T-helper 2 cell treated with Interferon-gamma antibody and Interleukin-4, amounts not matched to agents 100 ng/mL and 5 ng/mL, for 36 hours (primary cell): Measurements from ENCODE around the gene GPSM3. TPM values are rescaled to one million over a fixed set of nuclear protein-coding genes. Genes with fewer than 3 reads are reported as not detected.

Experiments
- intact Hi-C: fragments of 100-400 bp; cut with micrococcal nuclease; formaldehyde crosslinking; loops from one replicate; pipeline ENCODE4 v1.15.1; 2023
- total RNA-seq: library from RNA; stranded (reverse); gene quantifications from 2 replicates; pipeline ENCODE4 v1.2.3, GENCODE V29; 2022

The GPSM3 gene
- total RNA-seq, 1 donor from 2014 or later = 245 TPM

- intact Hi-C loops = loop anchor here (1.0 to 10.0 kb wide), 6 partner anchors 21 to 796 kb away; partner anchors contain the start of genes C6orf47, CLIC1, CSNK2B and FKBPL
Measured at GRCh38 chr6:32175711-32176475, 16.6 kb downstream of the GPSM3 start, which contains the start of gene AGPAT1. Gene AGPAT1 (minus strand): TSS chr6:32176084. CDS start chr6:32171496, 4,588 bp downstream.

GRCh38 chr6:32175322-32175710 is 17.1 kb downstream of the GPSM3 start:
- intact Hi-C loops = loop anchor here (5.0 to 10.0 kb wide), 4 partner anchors 441 to 797 kb away; partner anchors contain the start of genes C6orf47, CLIC1, CSNK2B and GPANK1

- intact Hi-C loops = loop anchor here (10.0 kb wide), 2 partner anchors 440 to 510 kb away; partner anchors contain the start of genes C6orf47, CLIC1, CSNK2B and GPANK1
Measured at GRCh38 chr6:32174416-32174815, 18.0 kb downstream of the GPSM3 start.

GRCh38 chr6:32173051-32173727 is 19.3 kb downstream of the GPSM3 start:
- intact Hi-C loops = loop anchor here (10.0 kb wide), 2 partner anchors 438 to 508 kb away; partner anchors contain the start of genes C6orf47, CLIC1, CSNK2B and GPANK1

- intact Hi-C loops = loop anchor here (10.0 kb wide), 2 partner anchors 436 to 506 kb away; partner anchors contain the start of genes C6orf47, CLIC1, CSNK2B and GPANK1
Measured at GRCh38 chr6:32171234-32171633, 21.2 kb downstream of the GPSM3 start.

GRCh38 chr6:32170294-32170693 is 22.1 kb downstream of the GPSM3 start:
- intact Hi-C loops = loop anchor here (10.0 kb wide), 2 partner anchors 435 to 505 kb away; partner anchors contain the start of genes C6orf47, CLIC1, CSNK2B and GPANK1

- intact Hi-C loops = no loop called here
Measured at GRCh38 chr6:32168807-32169591, 23.4 kb downstream of the GPSM3 start.

GRCh38 chr6:32168350-32168749 is 24.1 kb downstream of the GPSM3 start:
- intact Hi-C loops = no loop called here

GRCh38 chr6:32167761-32168262 is 24.6 kb downstream of the GPSM3 start:
- intact Hi-C loops = no loop called here

GRCh38 chr6:32167154-32167760 is 25.2 kb downstream of the GPSM3 start:
- intact Hi-C loops = no loop called here

GRCh38 chr6:32166411-32167061 is 25.9 kb downstream of the GPSM3 start:
- intact Hi-C loops = no loop called here

- intact Hi-C loops = no loop called here
Measured at GRCh38 chr6:32164295-32164694, 28.1 kb downstream of the GPSM3 start, which contains the start of gene EGFL8. Gene EGFL8 (plus strand): TSS chr6:32164595. CDS start chr6:32166166, 1,571 bp downstream.

- intact Hi-C loops = no loop called here
Measured at GRCh38 chr6:32163559-32164258, 28.7 kb downstream of the GPSM3 start.

GRCh38 chr6:32158052-32158451 is 34.4 kb downstream of the GPSM3 start:
- intact Hi-C loops = no loop called here

- intact Hi-C loops = no loop called here
Measured at GRCh38 chr6:32156891-32157290, 35.6 kb downstream of the GPSM3 start.

- intact Hi-C loops = loop anchor here (1.0 to 2.0 kb wide), 5 partner anchors 22 to 67 kb away; partner anchors contain the start of genes AGPAT1 and FKBPL
Measured at GRCh38 chr6:32154514-32155161, 37.8 kb downstream of the GPSM3 start.

GRCh38 chr6:32153564-32154513 is 38.6 kb downstream of the GPSM3 start, which contains the start of gene PPT2:
Gene PPT2 (plus strand): TSS chr6:32154141. CDS start chr6:32154595, 454 bp downstream.
- intact Hi-C loops = loop anchor here (1.0 to 2.0 kb wide), 5 partner anchors 23 to 67 kb away; partner anchors contain the start of genes AGPAT1 and FKBPL
